Thyroid gland (tissue), 4 donors: ENCODE results near the gene PRDX6.

Experiments used
- POLR2A ChIP-seq, 2 donors: fragments of 450-650 bp; IDR thresholded peaks; one replicate each; pipeline ENCODE4 v1.6.1; 2017; ENCODE audit warnings: antibody characterized with exemption in 2 of 2, mild to moderate bottlenecking in 2 of 2, moderate library complexity in 1 of 2
- TF ChIP-seq, protein P1 (sequence below), 6 experiments: fragments of 200-600 bp in 3 of 6; fragments of 450-650 bp in 3 of 6; sonication (generic) in 3 of 6; IDR thresholded peaks; one replicate each; pipeline ENCODE4 v1.5.1; 2016 to 2019; ENCODE audit warnings: antibody characterized with exemption in 6 of 6, mild to moderate bottlenecking in 2 of 6, inconsistent platforms in 1 of 6, moderate library complexity in 1 of 6

- no peak for TF ChIP-seq POLR2A (IDR thresholded peaks at IDR 0.05)
- TF ChIP-seq, protein P1, sequence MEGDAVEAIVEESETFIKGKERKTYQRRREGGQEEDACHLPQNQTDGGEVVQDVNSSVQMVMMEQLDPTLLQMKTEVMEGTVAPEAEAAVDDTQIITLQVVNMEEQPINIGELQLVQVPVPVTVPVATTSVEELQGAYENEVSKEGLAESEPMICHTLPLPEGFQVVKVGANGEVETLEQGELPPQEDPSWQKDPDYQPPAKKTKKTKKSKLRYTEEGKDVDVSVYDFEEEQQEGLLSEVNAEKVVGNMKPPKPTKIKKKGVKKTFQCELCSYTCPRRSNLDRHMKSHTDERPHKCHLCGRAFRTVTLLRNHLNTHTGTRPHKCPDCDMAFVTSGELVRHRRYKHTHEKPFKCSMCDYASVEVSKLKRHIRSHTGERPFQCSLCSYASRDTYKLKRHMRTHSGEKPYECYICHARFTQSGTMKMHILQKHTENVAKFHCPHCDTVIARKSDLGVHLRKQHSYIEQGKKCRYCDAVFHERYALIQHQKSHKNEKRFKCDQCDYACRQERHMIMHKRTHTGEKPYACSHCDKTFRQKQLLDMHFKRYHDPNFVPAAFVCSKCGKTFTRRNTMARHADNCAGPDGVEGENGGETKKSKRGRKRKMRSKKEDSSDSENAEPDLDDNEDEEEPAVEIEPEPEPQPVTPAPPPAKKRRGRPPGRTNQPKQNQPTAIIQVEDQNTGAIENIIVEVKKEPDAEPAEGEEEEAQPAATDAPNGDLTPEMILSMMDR (IDR thresholded peaks at IDR 0.05), result no peak
Measured at GRCh38 chr1:173489149-173489600, 12.0 kb downstream of the PRDX6 start.
